HepG2 (cell line): ENCODE measurements around the gene ATAD3C. TPM values are rescaled to one million over a fixed set of nuclear protein-coding genes. Genes with fewer than 3 reads are reported as not detected.
A peak's percentile ranks its signal among the peaks of the same experiment; 100 is the strongest.

ENCODE experiments used
- FOSL2 ChIP-seq: sonication (generic); formaldehyde crosslinking; IDR thresholded peaks from 2 replicates; pipeline ENCODE4 v1.4.0; 2020; ENCODE audit warnings: missing genetic modification reagents
- HOXD1 ChIP-seq: sonication (generic); formaldehyde crosslinking; IDR thresholded peaks from 2 replicates; pipeline ENCODE4 v1.5.0; 2020; ENCODE audit warnings: missing genetic modification reagents
- NR2F2 ChIP-seq: IDR thresholded peaks from 2 replicates; pipeline ENCODE4 v1.6.1; 2012; ENCODE audit warnings: low read depth, inconsistent platforms, borderline replicate concordance
- ZNF180 ChIP-seq: sonication (generic); formaldehyde crosslinking; IDR thresholded peaks from 2 replicates; pipeline ENCODE4 v1.4.0; 2020; ENCODE audit warnings: low read depth, missing genetic modification reagents, borderline replicate concordance
- ZNF367 ChIP-seq: sonication (generic); formaldehyde crosslinking; IDR thresholded peaks from 2 replicates; pipeline ENCODE4 v1.4.0; 2020; ENCODE audit warnings: missing genetic modification reagents, borderline replicate concordance
- ZNF589 ChIP-seq: sonication (generic); formaldehyde crosslinking; conservative IDR thresholded peaks from 2 replicates; pipeline ENCODE4 v1.8.0; 2022; ENCODE audit warnings: mild to moderate bottlenecking, moderate library complexity, missing genetic modification reagents
- ZNF747 ChIP-seq: sonication (generic); formaldehyde crosslinking; IDR thresholded peaks from 2 replicates; pipeline ENCODE4 v1.8.1; 2023; ENCODE audit warnings: missing genetic modification reagents, mild to moderate bottlenecking, borderline replicate concordance
- ZNF782 ChIP-seq: sonication (generic); formaldehyde crosslinking; IDR thresholded peaks from 2 replicates; pipeline ENCODE4 v1.4.0; 2020; ENCODE audit warnings: missing genetic modification reagents, mild to moderate bottlenecking, borderline replicate concordance
- ZSCAN12 ChIP-seq: sonication (generic); formaldehyde crosslinking; IDR thresholded peaks from 2 replicates; pipeline ENCODE4 v1.9.0; 2021; ENCODE audit warnings: mild to moderate bottlenecking, missing genetic modification reagents
- polyA plus RNA-seq, 8 experiments: library from polyadenylated mRNA; depleted of rRNA in 3 of 8; stranded (reverse) in 7 of 8; unstranded in 1 of 8; fragments of >200 nt; fragmentation: Illumina TruSeq in 4 of 8; extraction: Trizol in 4 of 8; gene quantifications; 2 replicates each; pipeline versions ENCODE4 v1.2.1 to v1.2.3, GENCODE V29; 2011 to 2016; ENCODE audit warnings: low read depth in 4 of 8, missing spikeins in 1 of 8, mixed read lengths in 1 of 8; ENCODE audit not compliant: insufficient read depth in 1 of 8
- total RNA-seq, 5 experiments: library from RNA; depleted of rRNA; stranded (reverse); fragments of >200 nt; fragmentation: Illumina TruSeq; extraction: Trizol; gene quantifications; 2 replicates each; pipeline ENCODE4 v1.2.3, GENCODE V29; 2016; ENCODE audit warnings: low read depth in 1 of 5
- TF ChIP-seq, protein P1 (sequence below): sonication (generic); formaldehyde crosslinking; IDR thresholded peaks from 2 replicates; pipeline ENCODE4 v1.5.0; 2020; ENCODE audit warnings: missing genetic modification reagents
- TF ChIP-seq, protein P2 (sequence below): sonication (generic); formaldehyde crosslinking; IDR thresholded peaks from 2 replicates; pipeline ENCODE4 v1.8.0; 2022; ENCODE audit warnings: missing genetic modification reagents, mild to moderate bottlenecking, moderate library complexity, borderline replicate concordance
- TF ChIP-seq, protein P3 (sequence below): sonication (generic); formaldehyde crosslinking; IDR thresholded peaks from 2 replicates; pipeline ENCODE4 v1.4.0; 2020; ENCODE audit warnings: missing genetic modification reagents
- TF ChIP-seq, protein P4 (sequence below): sonication (generic); formaldehyde crosslinking; conservative IDR thresholded peaks from 2 replicates; pipeline ENCODE4 v1.8.0; 2022; ENCODE audit warnings: mild to moderate bottlenecking, moderate library complexity, missing genetic modification reagents
- TF ChIP-seq, protein P5 (sequence below): sonication (generic); formaldehyde crosslinking; IDR thresholded peaks from 2 replicates; pipeline ENCODE4 v1.8.1; 2023; ENCODE audit warnings: missing genetic modification reagents, inconsistent platforms, borderline replicate concordance
- TF ChIP-seq, protein P6 (sequence below): IDR thresholded peaks from 2 replicates; pipeline ENCODE4 v1.4.0; 2020; ENCODE audit warnings: mild to moderate bottlenecking, missing genetic modification reagents

Gene ATAD3C
- total and polyA plus RNA-seq, 2 of the 13 experiments (the other 11 are each of a cell fraction or from before 2014, with no cell fraction given), result 2.4 to 3.2 TPM

DNA sequence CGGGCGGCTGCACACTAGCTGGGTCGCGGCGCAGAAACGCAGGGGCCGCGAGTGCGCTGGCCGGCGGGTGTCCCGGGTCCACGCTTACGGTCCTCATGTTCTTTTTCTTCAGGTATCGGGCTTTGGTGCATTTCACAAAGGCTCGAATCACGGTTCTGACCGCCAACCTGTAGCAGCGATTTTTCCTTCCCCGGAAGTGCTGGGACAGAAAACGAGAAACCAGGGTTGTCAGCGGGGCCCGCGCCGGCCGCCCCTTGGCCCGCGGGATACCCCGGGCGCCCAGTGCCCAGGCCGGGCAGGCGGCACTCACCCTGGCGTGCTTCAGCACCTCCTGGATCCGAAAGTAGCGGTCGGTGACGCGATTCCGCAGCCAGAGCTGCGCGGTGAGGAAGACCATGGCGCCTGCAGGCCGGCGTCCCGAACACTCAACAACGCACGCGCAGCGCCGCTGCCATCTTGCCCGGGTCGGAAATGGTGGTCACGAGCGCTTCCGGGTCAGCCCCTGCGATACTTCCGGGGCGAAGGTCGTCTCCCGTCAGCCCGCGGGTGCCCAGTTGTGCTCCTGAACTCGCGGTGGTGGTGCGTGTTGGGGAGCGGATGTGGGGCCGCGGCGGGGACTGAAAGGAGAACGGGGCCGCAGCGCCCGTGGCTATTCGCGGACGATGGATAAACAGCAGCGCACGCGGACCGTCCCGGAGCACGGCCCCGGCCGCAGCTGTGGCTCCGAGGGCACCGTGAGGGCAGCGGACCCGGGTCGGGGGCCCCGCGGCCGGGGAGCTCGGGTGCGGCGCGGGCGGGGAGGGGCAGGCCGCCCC is 42.5 kb upstream of the ATAD3C start, which contains the start of gene MRPL20 (continued):
- TF ChIP-seq, protein P1, sequence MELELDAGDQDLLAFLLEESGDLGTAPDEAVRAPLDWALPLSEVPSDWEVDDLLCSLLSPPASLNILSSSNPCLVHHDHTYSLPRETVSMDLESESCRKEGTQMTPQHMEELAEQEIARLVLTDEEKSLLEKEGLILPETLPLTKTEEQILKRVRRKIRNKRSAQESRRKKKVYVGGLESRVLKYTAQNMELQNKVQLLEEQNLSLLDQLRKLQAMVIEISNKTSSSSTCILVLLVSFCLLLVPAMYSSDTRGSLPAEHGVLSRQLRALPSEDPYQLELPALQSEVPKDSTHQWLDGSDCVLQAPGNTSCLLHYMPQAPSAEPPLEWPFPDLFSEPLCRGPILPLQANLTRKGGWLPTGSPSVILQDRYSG (CRISPR knock-in tag), result no peak
- TF ChIP-seq ZNF589, result peak; percentile 65; the same call in 1 of the 2 replicates
- no peak; the same call in 1 of the 2 replicates for TF ChIP-seq ZNF367 (CRISPR knock-in tag)
- TF ChIP-seq, protein P2, sequence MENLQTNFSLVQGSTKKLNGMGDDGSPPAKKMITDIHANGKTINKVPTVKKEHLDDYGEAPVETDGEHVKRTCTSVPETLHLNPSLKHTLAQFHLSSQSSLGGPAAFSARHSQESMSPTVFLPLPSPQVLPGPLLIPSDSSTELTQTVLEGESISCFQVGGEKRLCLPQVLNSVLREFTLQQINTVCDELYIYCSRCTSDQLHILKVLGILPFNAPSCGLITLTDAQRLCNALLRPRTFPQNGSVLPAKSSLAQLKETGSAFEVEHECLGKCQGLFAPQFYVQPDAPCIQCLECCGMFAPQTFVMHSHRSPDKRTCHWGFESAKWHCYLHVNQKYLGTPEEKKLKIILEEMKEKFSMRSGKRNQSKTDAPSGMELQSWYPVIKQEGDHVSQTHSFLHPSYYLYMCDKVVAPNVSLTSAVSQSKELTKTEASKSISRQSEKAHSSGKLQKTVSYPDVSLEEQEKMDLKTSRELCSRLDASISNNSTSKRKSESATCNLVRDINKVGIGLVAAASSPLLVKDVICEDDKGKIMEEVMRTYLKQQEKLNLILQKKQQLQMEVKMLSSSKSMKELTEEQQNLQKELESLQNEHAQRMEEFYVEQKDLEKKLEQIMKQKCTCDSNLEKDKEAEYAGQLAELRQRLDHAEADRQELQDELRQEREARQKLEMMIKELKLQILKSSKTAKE (CRISPR knock-in tag), result peak; percentile 70; the same call in 1 of the 2 replicates
- TF ChIP-seq ZSCAN12 (CRISPR knock-in tag), result no peak
- TF ChIP-seq, protein P3, sequence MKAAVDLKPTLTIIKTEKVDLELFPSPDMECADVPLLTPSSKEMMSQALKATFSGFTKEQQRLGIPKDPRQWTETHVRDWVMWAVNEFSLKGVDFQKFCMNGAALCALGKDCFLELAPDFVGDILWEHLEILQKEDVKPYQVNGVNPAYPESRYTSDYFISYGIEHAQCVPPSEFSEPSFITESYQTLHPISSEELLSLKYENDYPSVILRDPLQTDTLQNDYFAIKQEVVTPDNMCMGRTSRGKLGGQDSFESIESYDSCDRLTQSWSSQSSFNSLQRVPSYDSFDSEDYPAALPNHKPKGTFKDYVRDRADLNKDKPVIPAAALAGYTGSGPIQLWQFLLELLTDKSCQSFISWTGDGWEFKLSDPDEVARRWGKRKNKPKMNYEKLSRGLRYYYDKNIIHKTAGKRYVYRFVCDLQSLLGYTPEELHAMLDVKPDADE, result no peak
- TF ChIP-seq, protein P4, sequence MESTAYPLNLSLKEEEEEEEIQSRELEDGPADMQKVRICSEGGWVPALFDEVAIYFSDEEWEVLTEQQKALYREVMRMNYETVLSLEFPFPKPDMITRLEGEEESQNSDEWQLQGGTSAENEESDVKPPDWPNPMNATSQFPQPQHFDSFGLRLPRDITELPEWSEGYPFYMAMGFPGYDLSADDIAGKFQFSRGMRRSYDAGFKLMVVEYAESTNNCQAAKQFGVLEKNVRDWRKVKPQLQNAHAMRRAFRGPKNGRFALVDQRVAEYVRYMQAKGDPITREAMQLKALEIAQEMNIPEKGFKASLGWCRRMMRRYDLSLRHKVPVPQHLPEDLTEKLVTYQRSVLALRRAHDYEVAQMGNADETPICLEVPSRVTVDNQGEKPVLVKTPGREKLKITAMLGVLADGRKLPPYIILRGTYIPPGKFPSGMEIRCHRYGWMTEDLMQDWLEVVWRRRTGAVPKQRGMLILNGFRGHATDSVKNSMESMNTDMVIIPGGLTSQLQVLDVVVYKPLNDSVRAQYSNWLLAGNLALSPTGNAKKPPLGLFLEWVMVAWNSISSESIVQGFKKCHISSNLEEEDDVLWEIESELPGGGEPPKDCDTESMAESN (CRISPR knock-in tag), result peak; percentile 95
- 0 out of 2 replicates have a peak, but pooled peaks have one; percentile 24 for TF ChIP-seq HOXD1 (CRISPR knock-in tag)
- TF ChIP-seq, protein P5, sequence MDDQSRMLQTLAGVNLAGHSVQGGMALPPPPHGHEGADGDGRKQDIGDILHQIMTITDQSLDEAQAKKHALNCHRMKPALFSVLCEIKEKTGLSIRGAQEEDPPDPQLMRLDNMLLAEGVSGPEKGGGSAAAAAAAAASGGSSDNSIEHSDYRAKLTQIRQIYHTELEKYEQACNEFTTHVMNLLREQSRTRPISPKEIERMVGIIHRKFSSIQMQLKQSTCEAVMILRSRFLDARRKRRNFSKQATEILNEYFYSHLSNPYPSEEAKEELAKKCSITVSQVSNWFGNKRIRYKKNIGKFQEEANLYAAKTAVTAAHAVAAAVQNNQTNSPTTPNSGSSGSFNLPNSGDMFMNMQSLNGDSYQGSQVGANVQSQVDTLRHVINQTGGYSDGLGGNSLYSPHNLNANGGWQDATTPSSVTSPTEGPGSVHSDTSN (CRISPR knock-in tag), result no peak
- TF ChIP-seq NR2F2, result no peak
- peak; percentile 85 for TF ChIP-seq ZNF782
- TF ChIP-seq, protein P6, sequence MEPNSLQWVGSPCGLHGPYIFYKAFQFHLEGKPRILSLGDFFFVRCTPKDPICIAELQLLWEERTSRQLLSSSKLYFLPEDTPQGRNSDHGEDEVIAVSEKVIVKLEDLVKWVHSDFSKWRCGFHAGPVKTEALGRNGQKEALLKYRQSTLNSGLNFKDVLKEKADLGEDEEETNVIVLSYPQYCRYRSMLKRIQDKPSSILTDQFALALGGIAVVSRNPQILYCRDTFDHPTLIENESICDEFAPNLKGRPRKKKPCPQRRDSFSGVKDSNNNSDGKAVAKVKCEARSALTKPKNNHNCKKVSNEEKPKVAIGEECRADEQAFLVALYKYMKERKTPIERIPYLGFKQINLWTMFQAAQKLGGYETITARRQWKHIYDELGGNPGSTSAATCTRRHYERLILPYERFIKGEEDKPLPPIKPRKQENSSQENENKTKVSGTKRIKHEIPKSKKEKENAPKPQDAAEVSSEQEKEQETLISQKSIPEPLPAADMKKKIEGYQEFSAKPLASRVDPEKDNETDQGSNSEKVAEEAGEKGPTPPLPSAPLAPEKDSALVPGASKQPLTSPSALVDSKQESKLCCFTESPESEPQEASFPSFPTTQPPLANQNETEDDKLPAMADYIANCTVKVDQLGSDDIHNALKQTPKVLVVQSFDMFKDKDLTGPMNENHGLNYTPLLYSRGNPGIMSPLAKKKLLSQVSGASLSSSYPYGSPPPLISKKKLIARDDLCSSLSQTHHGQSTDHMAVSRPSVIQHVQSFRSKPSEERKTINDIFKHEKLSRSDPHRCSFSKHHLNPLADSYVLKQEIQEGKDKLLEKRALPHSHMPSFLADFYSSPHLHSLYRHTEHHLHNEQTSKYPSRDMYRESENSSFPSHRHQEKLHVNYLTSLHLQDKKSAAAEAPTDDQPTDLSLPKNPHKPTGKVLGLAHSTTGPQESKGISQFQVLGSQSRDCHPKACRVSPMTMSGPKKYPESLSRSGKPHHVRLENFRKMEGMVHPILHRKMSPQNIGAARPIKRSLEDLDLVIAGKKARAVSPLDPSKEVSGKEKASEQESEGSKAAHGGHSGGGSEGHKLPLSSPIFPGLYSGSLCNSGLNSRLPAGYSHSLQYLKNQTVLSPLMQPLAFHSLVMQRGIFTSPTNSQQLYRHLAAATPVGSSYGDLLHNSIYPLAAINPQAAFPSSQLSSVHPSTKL (CRISPR knock-in tag), result peak; percentile 62; the same call in 1 of the 2 replicates
- TF ChIP-seq ZNF180, result no peak
- peak; percentile 81 for TF ChIP-seq ZNF747 (CRISPR knock-in tag)
- TF ChIP-seq FOSL2, result peak; percentile 66
